ENCODE measurements around the gene PIEZO2. TPM values are rescaled to one million over a fixed set of nuclear protein-coding genes. Genes with fewer than 3 reads are reported as not detected.
A peak's percentile ranks its signal among the peaks of the same experiment; 100 is the strongest.

The PIEZO2 gene
- total and polyA plus RNA-seq, 9 donors, result 19.3 to 55.4 (median 35.3) TPM

- peak; percentile 76 for DNase-seq
- no peaks in the 10 kb centered on the region for H3K36me3 ChIP-seq (ENCODE audit: control insufficient read depth, insufficient read depth, low read length)
- H3K9me3 ChIP-seq (replicated peaks; ENCODE audit: control insufficient read depth, low read depth, low read length), result no peaks in the 10 kb centered on the region
- H3K4me1 ChIP-seq (ENCODE audit: control insufficient read depth, insufficient read depth, low read length), result peaks cover 8% of the 10 kb centered on the region
- peaks cover 15% of the 10 kb centered on the region for H3K27me3 ChIP-seq (ENCODE audit: control insufficient read depth, insufficient read depth, low read length)
- WGBS (ENCODE audit: insufficient coverage), result no CpG with 5 or more reads among the region's 2 CpGs
- no peak overlapping the region for H3K4me3 ChIP-seq (ENCODE audit: low read length)
- peak overlapping the region; percentile 14 for H3K27ac ChIP-seq (ENCODE audit: low read length)
Measured at GRCh38 chr18:11154368-11154989, 5.1 kb upstream of the PIEZO2 start.

GRCh38 chr18:11153097-11153496 lies 3.7 kb upstream of the PIEZO2 start:
- Histone ChIP-seq H3K4me3 (ENCODE audit: low read length) (no peak overlapping the region), H3K4me1 (ENCODE audit: control insufficient read depth, insufficient read depth, low read length) (peaks cover 13% of the 10 kb centered on the region), H3K27ac (ENCODE audit: low read length) (no peak overlapping the region), H3K9me3 (replicated peaks; ENCODE audit: control insufficient read depth, low read depth, low read length) (no peaks in the 10 kb centered on the region), H3K36me3 (ENCODE audit: control insufficient read depth, insufficient read depth, low read length) (no peaks in the 10 kb centered on the region), H3K27me3 (ENCODE audit: control insufficient read depth, insufficient read depth, low read length) (peaks cover 24% of the 10 kb centered on the region)
- WGBS (ENCODE audit: insufficient coverage), result no CpG with 5 or more reads among the region's 2 CpGs
- no peak for DNase-seq

GRCh38 chr18:11150271-11150615 lies 874 bp upstream of the PIEZO2 start:
- peaks cover 47% of the 10 kb centered on the region for H3K27me3 ChIP-seq (ENCODE audit: control insufficient read depth, insufficient read depth, low read length)
- DNase-seq, result no peak
- H3K27ac ChIP-seq (ENCODE audit: low read length), result no peak overlapping the region
- 75% methylated on average over 5 of the region's 5 CpGs for WGBS (ENCODE audit: insufficient coverage)
- peaks cover 24% of the 10 kb centered on the region for H3K4me1 ChIP-seq (ENCODE audit: control insufficient read depth, insufficient read depth, low read length)
- no peaks in the 10 kb centered on the region for H3K9me3 ChIP-seq (replicated peaks; ENCODE audit: control insufficient read depth, low read depth, low read length)
- H3K36me3 ChIP-seq (ENCODE audit: control insufficient read depth, insufficient read depth, low read length), result no peaks in the 10 kb centered on the region
- H3K4me3 ChIP-seq (ENCODE audit: low read length), result no peak overlapping the region

GRCh38 chr18:11148680-11149440 lies 509 bp downstream of the PIEZO2 start:
- WGBS (ENCODE audit: insufficient coverage), result under 1% methylated on average over 75 of the region's 86 CpGs
- Histone ChIP-seq H3K36me3 (ENCODE audit: control insufficient read depth, insufficient read depth, low read length) (no peaks in the 10 kb centered on the region), H3K9me3 (replicated peaks; ENCODE audit: control insufficient read depth, low read depth, low read length) (no peaks in the 10 kb centered on the region), H3K4me1 (ENCODE audit: control insufficient read depth, insufficient read depth, low read length) (peaks cover 24% of the 10 kb centered on the region), H3K27ac (ENCODE audit: low read length) (no peak overlapping the region), H3K27me3 (ENCODE audit: control insufficient read depth, insufficient read depth, low read length) (peaks cover 47% of the 10 kb centered on the region), H3K4me3 (ENCODE audit: low read length) (peak overlapping the region; percentile 60)
- DNase-seq, result peak; percentile 31

- DNase-seq, result peak; percentile 30
- Histone ChIP-seq H3K9me3 (replicated peaks; ENCODE audit: control insufficient read depth, low read depth, low read length) (no peaks in the 10 kb centered on the region), H3K36me3 (ENCODE audit: control insufficient read depth, insufficient read depth, low read length) (no peaks in the 10 kb centered on the region), H3K4me1 (ENCODE audit: control insufficient read depth, insufficient read depth, low read length) (peaks cover 24% of the 10 kb centered on the region), H3K27me3 (ENCODE audit: control insufficient read depth, insufficient read depth, low read length) (peaks cover 47% of the 10 kb centered on the region), H3K27ac (ENCODE audit: low read length) (peak overlapping the region; percentile 13), H3K4me3 (ENCODE audit: low read length) (peak overlapping the region; percentile 60)
- 0% methylated on average over 31 of the region's 39 CpGs for WGBS (ENCODE audit: insufficient coverage)
Measured at GRCh38 chr18:11147962-11148679, 1.2 kb downstream of the PIEZO2 start.

- H3K4me1 ChIP-seq (ENCODE audit: control insufficient read depth, insufficient read depth, low read length), result peaks cover 24% of the 10 kb centered on the region
- DNase-seq, result peak; percentile 48
- H3K4me3 ChIP-seq (ENCODE audit: low read length), result peak overlapping the region; percentile 60
Measured at GRCh38 chr18:11147371-11147951, 1.9 kb downstream of the PIEZO2 start.

GRCh38 chr18:11146947-11147345 lies 2.4 kb downstream of the PIEZO2 start:
- Histone ChIP-seq H3K36me3 (ENCODE audit: control insufficient read depth, insufficient read depth, low read length) (no peaks in the 10 kb centered on the region), H3K4me3 (ENCODE audit: low read length) (peak overlapping the region; percentile 60), H3K4me1 (ENCODE audit: control insufficient read depth, insufficient read depth, low read length) (peaks cover 24% of the 10 kb centered on the region), H3K27me3 (ENCODE audit: control insufficient read depth, insufficient read depth, low read length) (peaks cover 47% of the 10 kb centered on the region), H3K27ac (ENCODE audit: low read length) (no peak overlapping the region), H3K9me3 (replicated peaks; ENCODE audit: control insufficient read depth, low read depth, low read length) (no peaks in the 10 kb centered on the region)
- WGBS (ENCODE audit: insufficient coverage), result 15% methylated on average over 13 of the region's 15 CpGs
- DNase-seq, result peak; percentile 37

More at GRCh38 chr18:11147371-11147951, 1.9 kb downstream of the PIEZO2 start:
- WGBS (ENCODE audit: insufficient coverage), result 8% methylated on average over 14 of the region's 23 CpGs
- H3K9me3 ChIP-seq (replicated peaks; ENCODE audit: control insufficient read depth, low read depth, low read length), result no peaks in the 10 kb centered on the region
- H3K27me3 ChIP-seq (ENCODE audit: control insufficient read depth, insufficient read depth, low read length), result peaks cover 47% of the 10 kb centered on the region
- no peaks in the 10 kb centered on the region for H3K36me3 ChIP-seq (ENCODE audit: control insufficient read depth, insufficient read depth, low read length)
- H3K27ac ChIP-seq (ENCODE audit: low read length), result peak overlapping the region; percentile 20

- Histone ChIP-seq H3K9me3 (replicated peaks; ENCODE audit: control insufficient read depth, low read depth, low read length) (no peaks in the 10 kb centered on the region), H3K4me3 (ENCODE audit: low read length) (peak overlapping the region; percentile 60), H3K36me3 (ENCODE audit: control insufficient read depth, insufficient read depth, low read length) (no peaks in the 10 kb centered on the region), H3K27ac (ENCODE audit: low read length) (no peak overlapping the region), H3K27me3 (ENCODE audit: control insufficient read depth, insufficient read depth, low read length) (peaks cover 47% of the 10 kb centered on the region), H3K4me1 (ENCODE audit: control insufficient read depth, insufficient read depth, low read length) (peaks cover 24% of the 10 kb centered on the region)
- no peak for DNase-seq
- WGBS (ENCODE audit: insufficient coverage), result 36% methylated on average over 13 of the region's 18 CpGs
Measured at GRCh38 chr18:11146238-11146946, 3.0 kb downstream of the PIEZO2 start.

- H3K36me3 ChIP-seq (ENCODE audit: control insufficient read depth, insufficient read depth, low read length), result peaks cover 7% of the 10 kb centered on the region
- peaks cover 42% of the 10 kb centered on the region for H3K27me3 ChIP-seq (ENCODE audit: control insufficient read depth, insufficient read depth, low read length)
- no peaks in the 10 kb centered on the region for H3K9me3 ChIP-seq (replicated peaks; ENCODE audit: control insufficient read depth, low read depth, low read length)
- peaks cover 24% of the 10 kb centered on the region for H3K4me1 ChIP-seq (ENCODE audit: control insufficient read depth, insufficient read depth, low read length)
- no peak overlapping the region for H3K27ac ChIP-seq (ENCODE audit: low read length)
- whole genome bisulfite sequencing (ENCODE audit: insufficient coverage), result no CpG with 5 or more reads among the region's 4 CpGs
- no peak for DNase-seq
- H3K4me3 ChIP-seq (ENCODE audit: low read length), result no peak overlapping the region
Measured at GRCh38 chr18:11145413-11146191, 3.8 kb downstream of the PIEZO2 start.

Data from muscle of leg (tissue), 11 donors.